HEK293T (cell line): ENCODE measurements around the gene SCNN1B.

ENCODE experiments used
- CTCF ChIA-PET: fragments of 350-600 bp; formaldehyde crosslinking; extraction: SDS; loops from one replicate; lab custom pipeline; 2021; ENCODE audit warnings: antibody characterized with exemption, inconsistent platforms; lab: Yijun Ruan, JAX
- POLR2A ChIA-PET: fragments of 350-600 bp; formaldehyde crosslinking; extraction: SDS; loops from one replicate; lab custom pipeline; 2020; ENCODE audit warnings: antibody characterized with exemption, inconsistent platforms; lab: Yijun Ruan, JAX
- DNase-seq: peaks from one replicate; pipeline ENCODE4 v3.0.0; 2012; ENCODE audit warnings: mixed read lengths; ENCODE audit errors: extremely low spot score
- ARNT ChIP-seq: fragments of 450-650 bp; IDR thresholded peaks from 2 replicates; pipeline ENCODE4 v1.6.1; 2017; ENCODE audit warnings: mild to moderate bottlenecking
- BHLHE40 ChIP-seq: fragments of 450-650 bp; IDR thresholded peaks from 2 replicates; pipeline ENCODE4 v1.6.1; 2016; ENCODE audit warnings: mild to moderate bottlenecking, moderate library complexity, borderline replicate concordance
- CTBP1 ChIP-seq: fragments of 450-650 bp; IDR thresholded peaks from 2 replicates; pipeline ENCODE4 v1.6.1; 2016; ENCODE audit warnings: borderline replicate concordance
- ELF4 ChIP-seq: fragments of 450-650 bp; IDR thresholded peaks from 2 replicates; pipeline ENCODE4 v1.6.1; 2017; ENCODE audit warnings: antibody characterized with exemption
- FOXA1 ChIP-seq: fragments of 450-650 bp; IDR thresholded peaks from 2 replicates; pipeline ENCODE4 v1.6.1; 2016; ENCODE audit warnings: mild to moderate bottlenecking
- FOXK2 ChIP-seq: fragments of 450-650 bp; IDR thresholded peaks from 2 replicates; pipeline ENCODE4 v1.6.1; 2016; ENCODE audit warnings: mild to moderate bottlenecking
- FOXM1 ChIP-seq: fragments of 450-650 bp; IDR thresholded peaks from 2 replicates; pipeline ENCODE4 v1.6.1; 2017; ENCODE audit warnings: mild to moderate bottlenecking, borderline replicate concordance
- HDGF ChIP-seq: fragments of 450-650 bp; IDR thresholded peaks from 2 replicates; pipeline ENCODE4 v1.6.1; 2017; ENCODE audit warnings: antibody characterized with exemption, borderline replicate concordance
- L3MBTL2 ChIP-seq: fragments of 450-650 bp; conservative IDR thresholded peaks from 2 replicates; pipeline ENCODE4 v1.6.1; 2016; ENCODE audit warnings: mild to moderate bottlenecking
- LEF1 ChIP-seq: fragments of 450-650 bp; IDR thresholded peaks from 2 replicates; pipeline ENCODE4 v1.6.1; 2017; ENCODE audit warnings: mild to moderate bottlenecking, borderline replicate concordance
- NFRKB ChIP-seq: fragments of 450-650 bp; IDR thresholded peaks from 2 replicates; pipeline ENCODE4 v1.6.1; 2016; ENCODE audit warnings: mild to moderate bottlenecking, moderate library complexity
- PKNOX1 ChIP-seq: fragments of 450-650 bp; IDR thresholded peaks from 2 replicates; pipeline ENCODE4 v1.6.1; 2016
- SP1 ChIP-seq: fragments of 450-650 bp; IDR thresholded peaks from 2 replicates; pipeline ENCODE4 v1.6.1; 2017
- SUZ12 ChIP-seq: fragments of 450-650 bp; IDR thresholded peaks from 2 replicates; pipeline ENCODE4 v1.6.1; 2016; ENCODE audit warnings: mild to moderate bottlenecking
- TARDBP ChIP-seq: fragments of 450-650 bp; IDR thresholded peaks from 2 replicates; pipeline ENCODE4 v1.6.1; 2016
- ZNF384 ChIP-seq: fragments of 450-650 bp; IDR thresholded peaks from 2 replicates; pipeline ENCODE4 v1.6.1; 2016

SCNN1B gene

GRCh38 chr16:23282568-23282967 lies 19.5 kb upstream of the SCNN1B start:
- ChIA-PET CTCF (interaction anchor here (0.6 to 0.8 kb wide), 2 partner anchors 153 to 384 kb away, joined by 3 to 4 read pairs; no protein-coding TSS in a partner anchor), POLR2A (no interaction called here)
- TF ChIP-seq BHLHE40 (no peak), FOXA1 (no peak), FOXM1 (no peak), NFRKB (no peak), ARNT (no peak), SUZ12 (no peak), ELF4 (no peak), FOXK2 (no peak), ZNF384 (no peak), PKNOX1 (no peak), CTBP1 (no peak), TARDBP (no peak), SP1 (no peak), L3MBTL2 (no peak), HDGF (no peak), LEF1 (no peak)
- no peak for DNase-seq

GRCh38 chr16:23283571-23283970 lies 18.5 kb upstream of the SCNN1B start:
- TF ChIP-seq L3MBTL2 (no peak), CTBP1 (no peak), ELF4 (no peak), HDGF (no peak), FOXM1 (no peak), BHLHE40 (no peak), FOXA1 (no peak), LEF1 (no peak), NFRKB (no peak)
- no peak for DNase-seq
- CTCF ChIA-PET, result no interaction called here
- POLR2A ChIA-PET, result no interaction called here

- TF ChIP-seq FOXM1 (no peak), SP1 (no peak), ZNF384 (no peak), BHLHE40 (no peak), NFRKB (no peak), HDGF (no peak), FOXA1 (no peak), ARNT (no peak), SUZ12 (no peak), L3MBTL2 (no peak), ELF4 (no peak), TARDBP (no peak), LEF1 (no peak), FOXK2 (no peak), PKNOX1 (no peak), CTBP1 (no peak)
- POLR2A ChIA-PET, result no interaction called here
- CTCF ChIA-PET, result interaction anchor here (1.2 kb wide), 1 partner anchor 383 kb away, joined by 3 read pairs; no protein-coding TSS in a partner anchor
- no peak for DNase-seq
Measured at GRCh38 chr16:23284584-23284983, 17.5 kb upstream of the SCNN1B start.

- ChIA-PET POLR2A (no interaction called here), CTCF (no interaction called here)
- no peak for TF ChIP-seq FOXM1
- TF ChIP-seq TARDBP, result no peak
- no peak for TF ChIP-seq FOXK2
- TF ChIP-seq ELF4, result no peak
- no peak for TF ChIP-seq NFRKB
- no peak for TF ChIP-seq BHLHE40
- no peak for TF ChIP-seq ARNT
- TF ChIP-seq ZNF384, result no peak
- TF ChIP-seq HDGF, result no peak
- TF ChIP-seq LEF1, result no peak
- TF ChIP-seq L3MBTL2, result no peak
- no peak for TF ChIP-seq CTBP1
- TF ChIP-seq SUZ12, result no peak
- TF ChIP-seq FOXA1, result no peak
- no peak for TF ChIP-seq SP1
- no peak for DNase-seq
Measured at GRCh38 chr16:23286131-23286532, 16.0 kb upstream of the SCNN1B start.

- TF ChIP-seq FOXA1, result no peak
- no peak for TF ChIP-seq FOXK2
- TF ChIP-seq BHLHE40, result no peak
- TF ChIP-seq FOXM1, result no peak
- TF ChIP-seq CTBP1, result no peak
- no peak for TF ChIP-seq SP1
- TF ChIP-seq L3MBTL2, result no peak
- no peak for TF ChIP-seq ELF4
- no peak for TF ChIP-seq ARNT
- no peak for TF ChIP-seq SUZ12
- no peak for TF ChIP-seq TARDBP
- no peak for TF ChIP-seq ZNF384
- no peak for DNase-seq
- ChIA-PET POLR2A (no interaction called here), CTCF (interaction anchor here (0.6 kb wide), 1 partner anchor 442 kb away, joined by 8 read pairs; no protein-coding TSS in a partner anchor)
Measured at GRCh38 chr16:23288209-23288608, 13.9 kb upstream of the SCNN1B start.

GRCh38 chr16:23288726-23289512 lies 13.2 kb upstream of the SCNN1B start:
- DNase-seq, result no peak
- ChIA-PET CTCF (no interaction called here), POLR2A (no interaction called here)

More at GRCh38 chr16:23288726-23289512, 13.2 kb upstream of the SCNN1B start:
- TF ChIP-seq FOXK2, result no peak
- no peak for TF ChIP-seq ZNF384
- no peak for TF ChIP-seq FOXM1
- TF ChIP-seq PKNOX1, result no peak
- TF ChIP-seq CTBP1, result no peak
- no peak for TF ChIP-seq ELF4
- TF ChIP-seq HDGF, result no peak
- TF ChIP-seq SP1, result no peak
- no peak for TF ChIP-seq FOXA1
- TF ChIP-seq SUZ12, result no peak
- no peak for TF ChIP-seq L3MBTL2
- TF ChIP-seq ARNT, result no peak
- TF ChIP-seq TARDBP, result no peak
- TF ChIP-seq BHLHE40, result no peak
- no peak for TF ChIP-seq LEF1
- no peak for TF ChIP-seq NFRKB
